ENCODE data around the gene APOD.
"Not testable (repeated sequence)": the region's sequence is repeated elsewhere in the genome, so short reads cannot be mapped to it uniquely, and the experiment has no call there.

- TF ChIP-seq, protein P1, sequence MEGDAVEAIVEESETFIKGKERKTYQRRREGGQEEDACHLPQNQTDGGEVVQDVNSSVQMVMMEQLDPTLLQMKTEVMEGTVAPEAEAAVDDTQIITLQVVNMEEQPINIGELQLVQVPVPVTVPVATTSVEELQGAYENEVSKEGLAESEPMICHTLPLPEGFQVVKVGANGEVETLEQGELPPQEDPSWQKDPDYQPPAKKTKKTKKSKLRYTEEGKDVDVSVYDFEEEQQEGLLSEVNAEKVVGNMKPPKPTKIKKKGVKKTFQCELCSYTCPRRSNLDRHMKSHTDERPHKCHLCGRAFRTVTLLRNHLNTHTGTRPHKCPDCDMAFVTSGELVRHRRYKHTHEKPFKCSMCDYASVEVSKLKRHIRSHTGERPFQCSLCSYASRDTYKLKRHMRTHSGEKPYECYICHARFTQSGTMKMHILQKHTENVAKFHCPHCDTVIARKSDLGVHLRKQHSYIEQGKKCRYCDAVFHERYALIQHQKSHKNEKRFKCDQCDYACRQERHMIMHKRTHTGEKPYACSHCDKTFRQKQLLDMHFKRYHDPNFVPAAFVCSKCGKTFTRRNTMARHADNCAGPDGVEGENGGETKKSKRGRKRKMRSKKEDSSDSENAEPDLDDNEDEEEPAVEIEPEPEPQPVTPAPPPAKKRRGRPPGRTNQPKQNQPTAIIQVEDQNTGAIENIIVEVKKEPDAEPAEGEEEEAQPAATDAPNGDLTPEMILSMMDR (conservative IDR thresholded peaks at IDR 0.05), result not testable (repeated sequence)
- not testable (repeated sequence) for TF ChIP-seq ZFX (IDR thresholded peaks at IDR 0.05)
Measured at GRCh38 chr3:195619591-195620369, 36.0 kb upstream of the APOD start.

Measured in C4-2B (cell line).